HG03565 (cell line): ENCODE measurements around the gene KIF9.

ENCODE experiments used
- ATAC-seq: cut with Tn5 transposase; IDR thresholded peaks from one replicate; pipeline ENCODE4 v1.9.1; 2021; ENCODE audit warnings: mild to moderate bottlenecking, moderate library complexity; ENCODE audit not compliant: unreplicated experiment

KIF9 gene

GRCh38 chr3:47295322-47295721, 12.7 kb upstream of the KIF9 start:
- no peak for ATAC-seq

GRCh38 chr3:47294392-47294791, 11.8 kb upstream of the KIF9 start:
- ATAC-seq, result no peak

- no peak for ATAC-seq
Observed at GRCh38 chr3:47293822-47294221, 11.2 kb upstream of the KIF9 start.

GRCh38 chr3:47291754-47292420, 9.3 kb upstream of the KIF9 start:
- ATAC-seq, result peak; percentile 66

- ATAC-seq, result peak; percentile 10
Observed at GRCh38 chr3:47291158-47291753, 8.7 kb upstream of the KIF9 start.

- no peak for ATAC-seq
Observed at GRCh38 chr3:47288966-47289910, 6.6 kb upstream of the KIF9 start.

- no peak for ATAC-seq
Observed at GRCh38 chr3:47283591-47284364, 1.2 kb upstream of the KIF9 start.

- ATAC-seq, result no peak
Observed at GRCh38 chr3:47283193-47283537, 566 bp upstream of the KIF9 start.

- no peak for ATAC-seq
Observed at GRCh38 chr3:47280519-47280918, 2.1 kb downstream of the KIF9 start.

GRCh38 chr3:47276558-47276957, 6.0 kb downstream of the KIF9 start:
- ATAC-seq, result no peak

- no peak for ATAC-seq
Observed at GRCh38 chr3:47274652-47275051, 7.9 kb downstream of the KIF9 start.

- ATAC-seq, result no peak
Observed at GRCh38 chr3:47273564-47273963, 9.0 kb downstream of the KIF9 start.

- no peak for ATAC-seq
Observed at GRCh38 chr3:47270526-47270925, 12.1 kb downstream of the KIF9 start.

GRCh38 chr3:47267490-47267824, 15.1 kb downstream of the KIF9 start:
- ATAC-seq, result no peak

GRCh38 chr3:47266709-47267489, 15.7 kb downstream of the KIF9 start:
- ATAC-seq, result no peak

- ATAC-seq, result no peak
Observed at GRCh38 chr3:47265725-47266428, 16.7 kb downstream of the KIF9 start.

- ATAC-seq, result no peak
Observed at GRCh38 chr3:47265008-47265407, 17.6 kb downstream of the KIF9 start.

GRCh38 chr3:47261301-47261700, 21.3 kb downstream of the KIF9 start:
- ATAC-seq, result no peak

GRCh38 chr3:47260605-47261004, 22.0 kb downstream of the KIF9 start:
- no peak for ATAC-seq

- no peak for ATAC-seq
Observed at GRCh38 chr3:47259114-47259513, 23.5 kb downstream of the KIF9 start.
